GM12878 (cell line): ENCODE results near the gene CAND1.

ENCODE experiments used
- CHD2 ChIP-seq: IDR thresholded peaks from 2 replicates; pipeline ENCODE4 v1.6.1; 2011; ENCODE audit warnings: low read depth, low read length, improper control_type of control experiment, borderline replicate concordance
- CTCF ChIP-seq, 3 experiments: IDR thresholded peaks in 2 of 3; conservative IDR thresholded peaks in 1 of 3; 2 replicates each; pipeline ENCODE4 v1.5.1; 2011; ENCODE audit warnings: low read depth in 3 of 3, low read length in 3 of 3, mild to moderate bottlenecking in 3 of 3, control low read depth in 2 of 3, moderate library complexity in 2 of 3, inconsistent platforms in 1 of 3, mixed read lengths in 1 of 3; ENCODE audit not compliant: control insufficient read depth in 2 of 3, insufficient read depth in 1 of 3; ENCODE audit errors: extremely low read depth in 1 of 3
- EP300 ChIP-seq, 2 experiments: fragments of 150-350 bp in 1 of 2; IDR thresholded peaks; 2 replicates each; pipeline ENCODE4 v1.6.1; 2011 to 2012; ENCODE audit warnings: low read depth in 2 of 2, low read length in 2 of 2, borderline replicate concordance in 1 of 2, improper control_type of control experiment in 1 of 2, inconsistent platforms in 1 of 2; ENCODE audit not compliant: control insufficient read depth in 1 of 2
- JUND ChIP-seq: IDR thresholded peaks from 2 replicates; pipeline ENCODE4 v1.6.1; 2012; ENCODE audit warnings: low read depth, mild to moderate bottlenecking, low read length, improper control_type of control experiment, moderate library complexity
- NFYB ChIP-seq: IDR thresholded peaks from 2 replicates; pipeline ENCODE4 v1.6.1; 2011; ENCODE audit warnings: low read depth, mild to moderate bottlenecking, low read length, improper control_type of control experiment, moderate library complexity; ENCODE audit not compliant: insufficient read depth
- RFX5 ChIP-seq: IDR thresholded peaks from 2 replicates; pipeline ENCODE4 v1.6.1; 2011; ENCODE audit warnings: low read depth, low read length, improper control_type of control experiment
- SP1 ChIP-seq: IDR thresholded peaks from one replicate; pipeline ENCODE4 v1.6.1; 2011; ENCODE audit warnings: low read depth, low read length
- ZBTB33 ChIP-seq: fragments of 450-650 bp; IDR thresholded peaks from 2 replicates; pipeline ENCODE4 v1.6.1; 2017; ENCODE audit warnings: mild to moderate bottlenecking

GRCh38 chr12:67284561-67284960, 15.4 kb downstream of the CAND1 start:
- TF ChIP-seq CHD2 (no peak), CTCF (IDR thresholded peaks at IDR 0.05 in 2 of 3, conservative IDR thresholded peaks at IDR 0.05 in 1 of 3; ENCODE audit: control insufficient read depth in 2 of 3, extremely low read depth in 1 of 3, insufficient read depth in 1 of 3, low read depth in 3 of 3, low read length in 3 of 3) (no peak), RFX5 (no peak), NFYB (no peak), SP1 (no peak), EP300 (IDR thresholded peaks at IDR 0.05; ENCODE audit: borderline replicate concordance in 1 of 2, control insufficient read depth in 1 of 2, low read depth in 2 of 2, low read length in 2 of 2) (no peak), ZBTB33 (no peak), JUND (no peak)
